NT2/D1 (cell line): ENCODE data around the gene EPB41L2.

Experiments
- YY1 ChIP-seq: IDR thresholded peaks from 2 replicates; pipeline ENCODE4 v1.6.1; 2011; ENCODE audit not compliant: insufficient read length, insufficient read depth
- ZNF274 ChIP-seq: IDR thresholded peaks from 2 replicates; pipeline ENCODE4 v1.6.1; 2011; ENCODE audit warnings: mild to moderate bottlenecking, low read depth, low read length

DNA sequence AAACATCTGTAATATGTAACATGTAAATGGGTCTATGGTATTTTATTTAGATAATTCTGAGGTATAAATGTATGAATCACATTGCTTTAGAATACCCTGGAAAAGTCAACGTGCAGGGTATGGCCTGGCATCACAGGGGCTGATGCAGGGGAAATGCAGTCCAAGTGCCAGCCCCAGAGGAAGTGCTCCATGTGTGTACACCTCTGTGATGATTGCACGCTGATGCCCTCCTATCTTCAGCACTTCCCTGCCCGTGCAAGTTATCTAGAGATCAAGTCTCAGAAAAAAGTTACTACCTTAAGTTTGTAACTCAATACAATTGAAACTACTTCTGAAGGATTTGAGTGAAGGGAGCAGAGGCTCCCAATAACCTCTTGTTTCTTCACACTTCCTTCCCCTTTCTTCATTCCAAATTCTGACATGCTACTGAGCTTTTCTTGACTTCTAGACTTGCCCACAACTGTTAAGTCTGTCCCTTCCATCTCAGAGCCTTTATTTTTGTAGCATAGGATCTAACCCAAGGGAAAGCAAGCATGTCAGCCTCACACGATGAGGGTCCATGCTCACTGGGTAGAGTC, 233.6 kb downstream of the EPB41L2 start:
- TF ChIP-seq ZNF274: no peak
- no peak for TF ChIP-seq YY1
